OCI-LY1 (cell line): ENCODE data around the gene PRUNE2.
"Not testable (repeated sequence)": the region's sequence is repeated elsewhere in the genome, so short reads cannot be mapped to it uniquely, and the experiment has no call there.

ENCODE experiments used
- H2AFZ ChIP-seq: fragments of 200-600 bp; sonication (generic), shearing (Covaris generic); 2 replicates; pipeline ENCODE4 v1.6.0; 2014; ENCODE audit warnings: antibody characterized with exemption, mild to moderate bottlenecking, low read length
- H3F3A ChIP-seq: fragments of 200-600 bp; sonication (generic), shearing (Covaris generic); 2 replicates; pipeline ENCODE4 v1.6.0; 2014; ENCODE audit warnings: mild to moderate bottlenecking, antibody characterized with exemption, low read length, moderate library complexity; ENCODE audit not compliant: insufficient read depth
- H3K27ac ChIP-seq: fragments of 200-600 bp; sonication (generic); 2 replicates; pipeline ENCODE4 v1.5.1; 2014; ENCODE audit warnings: low read length, mixed run types, mild to moderate bottlenecking, low read depth; ENCODE audit not compliant: poor library complexity, severe bottlenecking
- H3K27me3 ChIP-seq: fragments of 200-600 bp; sonication (generic); 2 replicates; pipeline ENCODE4 v1.6.0; 2014; ENCODE audit warnings: antibody characterized with exemption, mild to moderate bottlenecking, low read length, moderate library complexity; ENCODE audit not compliant: insufficient read depth
- H3K36me3 ChIP-seq: fragments of 200-600 bp; sonication (generic); 2 replicates; pipeline ENCODE4 v1.6.1; 2014; ENCODE audit warnings: mild to moderate bottlenecking, antibody characterized with exemption, low read length, moderate library complexity, mixed read lengths; ENCODE audit not compliant: insufficient read depth
- H3K4me1 ChIP-seq: fragments of 200-600 bp; sonication (generic); 2 replicates; pipeline ENCODE4 v1.5.1; 2014; ENCODE audit warnings: mild to moderate bottlenecking, low read length, moderate library complexity; ENCODE audit not compliant: insufficient read depth, severe bottlenecking
- H3K4me2 ChIP-seq: fragments of 200-600 bp; sonication (generic), shearing (Covaris generic); 2 replicates; pipeline ENCODE4 v1.6.1; 2014; ENCODE audit warnings: low read length
- H3K4me3 ChIP-seq: fragments of 200-600 bp; sonication (generic); 2 replicates; pipeline ENCODE4 v1.5.1; 2014; ENCODE audit warnings: low read length, low read depth, mild to moderate bottlenecking, mixed read lengths; ENCODE audit not compliant: poor library complexity, severe bottlenecking
- H3K79me2 ChIP-seq: fragments of 200-600 bp; shearing (Covaris generic); 2 replicates; pipeline ENCODE4 v1.6.1; 2016; ENCODE audit warnings: mixed run types, low read length, mixed read lengths; ENCODE audit not compliant: insufficient read depth
- H3K9ac ChIP-seq: fragments of 200-600 bp; sonication (generic), shearing (Covaris generic); 2 replicates; pipeline ENCODE4 v1.6.1; 2014; ENCODE audit warnings: mild to moderate bottlenecking, low read length, mixed read lengths
- H3K9me2 ChIP-seq: fragments of 200-600 bp; sonication (generic), shearing (Covaris generic); 2 replicates; pipeline ENCODE4 v1.6.1; 2014; ENCODE audit warnings: low read depth, mild to moderate bottlenecking, low read length, mixed read lengths
- H3K9me3 ChIP-seq: fragments of 200-600 bp; shearing (Covaris generic); 2 replicates; pipeline ENCODE4 v1.6.1; 2014; ENCODE audit warnings: low read length, mixed read lengths
- H4K20me1 ChIP-seq: fragments of 200-600 bp; sonication (generic), shearing (Covaris generic); 2 replicates; pipeline ENCODE4 v1.6.0; 2016; ENCODE audit warnings: mild to moderate bottlenecking, low read length; ENCODE audit not compliant: insufficient read depth
- CTCF ChIP-seq: fragments of 200-600 bp; sonication (generic), shearing (Covaris generic); IDR thresholded peaks from 2 replicates; pipeline ENCODE4 v1.5.1; 2017; ENCODE audit warnings: mild to moderate bottlenecking, antibody characterized with exemption, low read length, moderate library complexity, mixed read lengths
- EZH2 ChIP-seq: fragments of 200-600 bp; sonication (generic), shearing (Covaris generic); IDR thresholded peaks from 2 replicates; pipeline ENCODE4 v1.8.0; 2017; ENCODE audit warnings: borderline replicate concordance, mixed run types, mild to moderate bottlenecking, antibody characterized with exemption, low read length, moderate library complexity, mixed read lengths

PRUNE2 gene

GRCh38 chr9:76859860-76860259 lies 46.1 kb downstream of the PRUNE2 start:
- Histone ChIP-seq H3K79me2 (no peaks in the 10 kb centered on the region), H3K4me3 (no peak overlapping the region), H3K9me2 (no peaks in the 10 kb centered on the region), H3K4me2 (no peak overlapping the region), H3K9ac (no peak overlapping the region), H3K9me3 (no peaks in the 10 kb centered on the region), H3F3A (no peaks in the 10 kb centered on the region), H3K27ac (no peak overlapping the region), H3K36me3 (no peaks in the 10 kb centered on the region), H2AFZ (no peak overlapping the region), H4K20me1 (no peaks in the 10 kb centered on the region), H3K27me3 (no peaks in the 10 kb centered on the region), H3K4me1 (no peaks in the 10 kb centered on the region)
- no peak for TF ChIP-seq CTCF
- no peak for TF ChIP-seq EZH2

GRCh38 chr9:76858248-76858647 lies 47.7 kb downstream of the PRUNE2 start:
- H3K79me2 ChIP-seq, H3K9ac ChIP-seq, H3K4me1 ChIP-seq, H3F3A ChIP-seq, H3K27ac ChIP-seq, H3K4me3 ChIP-seq, H3K36me3 ChIP-seq, H2AFZ ChIP-seq, H3K9me3 ChIP-seq, H3K4me2 ChIP-seq, H4K20me1 ChIP-seq, H3K27me3 ChIP-seq, H3K9me2 ChIP-seq: not testable (repeated sequence)

- H3K79me2 ChIP-seq: no peaks in the 10 kb centered on the region
- TF ChIP-seq CTCF (no peak), EZH2 (no peak)
- no peak overlapping the region for H3K4me3 ChIP-seq
- H3K27ac ChIP-seq: no peak overlapping the region
- H3F3A ChIP-seq: no peaks in the 10 kb centered on the region
- H3K4me1 ChIP-seq: no peaks in the 10 kb centered on the region
- H3K9ac ChIP-seq: no peak overlapping the region
- no peaks in the 10 kb centered on the region for H3K9me3 ChIP-seq
- no peaks in the 10 kb centered on the region for H3K27me3 ChIP-seq
- no peaks in the 10 kb centered on the region for H3K36me3 ChIP-seq
- H4K20me1 ChIP-seq: no peaks in the 10 kb centered on the region
- no peaks in the 10 kb centered on the region for H3K9me2 ChIP-seq
- no peak overlapping the region for H3K4me2 ChIP-seq
- no peak overlapping the region for H2AFZ ChIP-seq
Observed at GRCh38 chr9:76856016-76856415, 49.9 kb downstream of the PRUNE2 start.

- H3K4me1 ChIP-seq: no peaks in the 10 kb centered on the region
- H2AFZ ChIP-seq: no peak overlapping the region
- no peaks in the 10 kb centered on the region for H3K9me3 ChIP-seq
- H3F3A ChIP-seq: no peaks in the 10 kb centered on the region
- no peak overlapping the region for H3K9ac ChIP-seq
- no peaks in the 10 kb centered on the region for H3K27me3 ChIP-seq
- H3K36me3 ChIP-seq: no peaks in the 10 kb centered on the region
- no peaks in the 10 kb centered on the region for H3K9me2 ChIP-seq
- H3K27ac ChIP-seq: no peak overlapping the region
- H4K20me1 ChIP-seq: no peaks in the 10 kb centered on the region
- H3K4me2 ChIP-seq: no peak overlapping the region
- no peak overlapping the region for H3K4me3 ChIP-seq
- H3K79me2 ChIP-seq: no peaks in the 10 kb centered on the region
- no peak for TF ChIP-seq EZH2
- TF ChIP-seq CTCF: no peak
Observed at GRCh38 chr9:76855015-76855414, 50.9 kb downstream of the PRUNE2 start.
